Measurements from ENCODE around the gene CAMK1D.

- no peak for TF ChIP-seq CTCF (IDR thresholded peaks at IDR 0.05)
- no peak for TF ChIP-seq POLR2AphosphoS5 (IDR thresholded peaks at IDR 0.05)
- no peak for TF ChIP-seq POLR2A (IDR thresholded peaks at IDR 0.05)
- no peak for TF ChIP-seq EP300 (IDR thresholded peaks at IDR 0.05)
Observed at GRCh38 chr10:12826800-12827372, 477.5 kb downstream of the CAMK1D start.

Measured in stomach (tissue), 4 donors.